Measurements from ENCODE around the gene PTF1A. TPM values are rescaled to one million over a fixed set of nuclear protein-coding genes. Genes with fewer than 3 reads are reported as not detected.
"Not testable (repeated sequence)": the region's sequence is repeated elsewhere in the genome, so short reads cannot be mapped to it uniquely, and the experiment has no call there.

Gene PTF1A
- total and polyA plus RNA-seq, 8 donors: 0.35 to 3.4 (median 0.93) TPM; not detected in 4

DNA sequence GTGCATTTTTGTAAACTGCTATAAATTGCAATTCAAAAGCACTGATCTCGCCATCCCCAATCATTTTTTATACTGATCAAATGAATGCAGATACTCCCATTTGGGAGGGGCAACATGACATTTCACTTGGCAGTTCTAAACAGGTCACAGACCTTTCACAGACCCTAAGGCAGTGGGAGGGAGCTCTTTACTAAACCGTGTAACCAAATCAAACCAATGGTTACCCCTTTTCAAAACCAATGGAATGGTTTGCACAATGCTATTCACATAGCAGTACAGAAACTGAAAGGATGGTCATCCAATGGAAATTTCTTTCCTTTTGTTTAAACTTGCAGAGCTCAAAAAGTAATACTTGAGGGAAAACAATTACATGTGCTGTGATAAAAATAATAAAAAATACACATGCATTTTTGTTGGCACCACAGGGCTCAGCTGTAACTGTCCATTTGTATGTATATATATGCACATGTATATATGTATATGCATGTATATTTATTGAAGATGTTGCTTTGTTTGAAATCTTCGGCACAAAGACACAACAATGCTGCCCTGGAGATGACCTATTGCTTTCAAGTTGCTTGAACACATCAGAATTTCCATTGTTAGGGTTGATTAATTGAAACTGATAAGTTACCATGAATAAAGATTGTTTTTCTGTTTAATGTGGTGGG lies 14.0 kb downstream of the PTF1A start:
- no peak for DNase-seq
- no peaks in the 10 kb centered on the region for H3K36me3 ChIP-seq
- intact Hi-C loops (cut with DNase I; ENCODE audit: low total_unique reads): no loop called here
- no peaks in the 10 kb centered on the region for H3K9me3 ChIP-seq
- TF ChIP-seq CTCF (IDR thresholded peaks at IDR 0.05): no peak
- TF ChIP-seq POLR2A (IDR thresholded peaks at IDR 0.05): no peak
- TF ChIP-seq EP300 (IDR thresholded peaks at IDR 0.05): no peak
- TF ChIP-seq POLR2AphosphoS5 (IDR thresholded peaks at IDR 0.05): no peak
- no peaks in the 10 kb centered on the region for H3K4me1 ChIP-seq
- 28 to 37% (median 32%) methylated on average over 3 of the region's 3 CpGs for WGBS, 5 donors
- no peak overlapping the region for H3K27ac ChIP-seq
- peaks cover 6 to 56% (median 23%) of the 10 kb centered on the region in 3 donors for H3K27me3 ChIP-seq
- no peak overlapping the region for H3K4me3 ChIP-seq

DNA sequence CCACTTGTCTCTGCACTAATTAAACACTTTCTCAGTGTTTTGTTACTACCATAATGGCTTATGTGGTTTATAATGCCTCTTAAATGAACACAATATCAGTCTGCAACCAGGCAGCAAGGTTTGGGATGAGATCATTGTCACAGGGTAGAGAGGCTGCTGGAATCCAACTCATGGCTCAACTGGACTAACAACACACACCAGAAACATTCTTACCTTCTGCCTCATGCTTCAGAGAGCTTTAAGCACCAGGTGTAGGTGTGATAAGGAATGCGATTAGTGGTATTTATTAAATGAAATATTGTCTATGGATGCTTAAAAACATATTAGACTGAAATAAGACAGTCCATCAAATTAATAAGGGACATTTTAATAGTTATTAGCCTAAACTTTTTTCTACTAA lies 25.4 kb downstream of the PTF1A start:
- intact Hi-C loops (cut with DNase I; ENCODE audit: low total_unique reads): no loop called here
- TF ChIP-seq EP300 (IDR thresholded peaks at IDR 0.05): no peak
- TF ChIP-seq CTCF (IDR thresholded peaks at IDR 0.05): no peak
- TF ChIP-seq POLR2AphosphoS5 (IDR thresholded peaks at IDR 0.05): no peak
- no peak for TF ChIP-seq POLR2A (IDR thresholded peaks at IDR 0.05)
- DNase-seq: no peak
- H3K36me3 ChIP-seq: no peaks in the 10 kb centered on the region
- WGBS, 5 donors: 80 to 86% (median 83%) methylated on average over 1 of the region's 1 CpG
- H3K4me3 ChIP-seq: no peak overlapping the region
- no peaks in the 10 kb centered on the region for H3K4me1 ChIP-seq
- no peaks in the 10 kb centered on the region for H3K27me3 ChIP-seq
- H3K9me3 ChIP-seq: no peaks in the 10 kb centered on the region
- H3K27ac ChIP-seq: no peak overlapping the region

- no peaks in the 10 kb centered on the region for H3K36me3 ChIP-seq
- 76 to 91% (median 77%) methylated on average over 1 of the region's 1 CpG for WGBS, 5 donors
- no peak overlapping the region for H3K4me3 ChIP-seq
- no peaks in the 10 kb centered on the region for H3K4me1 ChIP-seq
- no peak overlapping the region for H3K27ac ChIP-seq
- no peaks in the 10 kb centered on the region for H3K27me3 ChIP-seq
- intact Hi-C loops (cut with DNase I; ENCODE audit: low total_unique reads): no loop called here
- DNase-seq: no peak
- no peaks in the 10 kb centered on the region for H3K9me3 ChIP-seq
- TF ChIP-seq CTCF (IDR thresholded peaks at IDR 0.05): no peak
- no peak for TF ChIP-seq EP300 (IDR thresholded peaks at IDR 0.05)
- no peak for TF ChIP-seq POLR2AphosphoS5 (IDR thresholded peaks at IDR 0.05)
- no peak for TF ChIP-seq POLR2A (IDR thresholded peaks at IDR 0.05)
Measured at GRCh38 chr10:23230582-23230981, 38.5 kb downstream of the PTF1A start.

GRCh38 chr10:23238015-23238414 lies 45.9 kb downstream of the PTF1A start:
- no peaks in the 10 kb centered on the region for H3K27me3 ChIP-seq
- H3K36me3 ChIP-seq: no peaks in the 10 kb centered on the region
- intact Hi-C loops (cut with DNase I; ENCODE audit: low total_unique reads): no loop called here
- H3K9me3 ChIP-seq: peaks cover 0 to 15% (median 9%) of the 10 kb centered on the region in 4 donors
- WGBS, 5 donors: 27 to 53% (median 30%) methylated on average over 3 of the region's 3 CpGs
- TF ChIP-seq POLR2A (IDR thresholded peaks at IDR 0.05): no peak
- TF ChIP-seq EP300 (IDR thresholded peaks at IDR 0.05): no peak
- TF ChIP-seq CTCF (IDR thresholded peaks at IDR 0.05): no peak
- no peak for TF ChIP-seq POLR2AphosphoS5 (IDR thresholded peaks at IDR 0.05)
- no peak overlapping the region for H3K27ac ChIP-seq
- no peak overlapping the region for H3K4me3 ChIP-seq
- DNase-seq: no peak
- H3K4me1 ChIP-seq: no peaks in the 10 kb centered on the region

DNA sequence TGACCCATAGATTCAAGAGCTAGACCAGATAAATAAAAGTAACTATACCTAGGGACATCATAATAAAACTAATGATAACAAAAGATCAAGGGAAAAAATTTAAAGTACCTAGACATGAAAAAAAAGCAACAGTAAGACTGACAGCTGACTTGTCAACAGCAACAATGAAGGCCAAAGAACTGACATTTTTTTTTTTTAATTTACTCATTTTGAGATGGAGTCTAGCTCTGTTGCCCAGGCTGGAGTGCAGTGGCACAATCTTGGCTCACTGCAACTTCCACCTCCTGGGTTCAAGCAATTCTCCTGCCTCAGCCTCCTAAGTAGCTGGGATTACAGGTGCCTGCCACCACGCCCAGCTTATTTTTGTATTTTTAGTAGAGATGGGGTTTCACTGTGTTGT lies 49.7 kb downstream of the PTF1A start:
- H3K4me3 ChIP-seq; H3K36me3 ChIP-seq; intact Hi-C loops (cut with DNase I; ENCODE audit: low total_unique reads); H3K27ac ChIP-seq; H3K4me1 ChIP-seq; DNase-seq; H3K27me3 ChIP-seq: not testable (repeated sequence)
- peaks cover 0 to 27% (median 14%) of the 10 kb centered on the region in 4 donors for H3K9me3 ChIP-seq
- WGBS, 5 donors: 48 to 88% (median 77%) methylated on average over 1 of the region's 1 CpG
